SK-N-MC (cell line): ENCODE measurements around the gene CAND2.

Experiments
- EZH2 ChIP-seq: fragments of 200-600 bp; sonication (generic); IDR thresholded peaks from one replicate; pipeline ENCODE4 v1.6.1; 2017; ENCODE audit warnings: antibody characterized with exemption
- POLR2AphosphoS5 ChIP-seq: IDR thresholded peaks from 2 replicates; pipeline ENCODE4 v1.6.1; 2012; ENCODE audit warnings: mild to moderate bottlenecking, low read depth, low read length, borderline replicate concordance

DNA sequence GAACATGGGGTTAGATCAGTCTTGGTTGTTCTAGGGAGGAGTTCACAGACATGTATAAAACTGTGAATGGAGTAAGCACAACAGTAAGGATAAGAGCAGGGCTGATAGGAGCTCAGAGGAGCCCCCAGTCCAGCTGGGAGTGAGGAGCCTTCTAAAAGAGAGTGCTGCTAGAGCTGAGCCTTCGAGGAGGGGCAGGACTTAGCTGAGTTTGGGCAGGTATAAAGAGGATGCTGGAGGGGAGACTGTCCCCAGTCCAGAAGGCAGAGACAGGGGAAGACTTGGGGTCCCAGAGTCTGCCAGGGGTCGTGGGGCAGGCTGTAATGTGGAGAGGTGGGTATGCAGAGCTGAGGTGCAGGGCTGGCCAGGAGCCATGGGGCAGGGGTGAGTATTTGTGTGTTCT, 12.1 kb downstream of the CAND2 start:
- TF ChIP-seq POLR2AphosphoS5 (no peak), EZH2 (no peak)
